GM12891 (cell line): ENCODE data around the gene ATF5.
"Not testable (repeated sequence)": the region's sequence is repeated elsewhere in the genome, so short reads cannot be mapped to it uniquely, and the experiment has no call there.

Experiments
- DNase-seq: peaks from one replicate; pipeline ENCODE4 v3.0.0; 2011; ENCODE audit warnings: low spot score; ENCODE audit not compliant: insufficient read length
- FAIRE-seq: peaks from 2 replicates; lab custom pipeline; 2011; peaks lifted over from hg19 to GRCh38; lab: Jason Lieb, UNC
- PAX5 ChIP-seq: IDR thresholded peaks from 2 replicates; pipeline ENCODE4 v1.6.1; 2011; ENCODE audit warnings: low read length, moderate library complexity, mild to moderate bottlenecking; ENCODE audit not compliant: insufficient read depth, severe bottlenecking
- POLR2A ChIP-seq: IDR thresholded peaks from 2 replicates; pipeline ENCODE4 v1.6.1; 2011; ENCODE audit warnings: low read depth, low read length, control low read depth
- POLR2AphosphoS5 ChIP-seq: IDR thresholded peaks from 2 replicates; pipeline ENCODE4 v1.6.1; 2011; ENCODE audit warnings: low read depth, low read length, control low read depth
- POU2F2 ChIP-seq: IDR thresholded peaks from 2 replicates; pipeline ENCODE4 v1.6.1; 2011; ENCODE audit warnings: low read depth, mild to moderate bottlenecking, control low read depth, low read length, moderate library complexity
- SPI1 ChIP-seq: IDR thresholded peaks from 2 replicates; pipeline ENCODE4 v1.6.1; 2011; ENCODE audit warnings: low read depth, low read length, control low read depth
- TAF1 ChIP-seq: IDR thresholded peaks from 2 replicates; pipeline ENCODE4 v1.6.1; 2011; ENCODE audit warnings: low read depth, low read length, control low read depth

ATF5 gene

GRCh38 chr19:49920624-49921363, 8.2 kb upstream of the ATF5 start:
- no peak for FAIRE-seq
- TF ChIP-seq POLR2A (no peak), POU2F2 (no peak), POLR2AphosphoS5 (no peak), PAX5 (no peak), SPI1 (no peak), TAF1 (no peak)

GRCh38 chr19:49921871-49922795, 6.9 kb upstream of the ATF5 start:
- TF ChIP-seq POLR2A = no peak
- TF ChIP-seq POU2F2 = no peak
- no peak for TF ChIP-seq TAF1
- no peak for TF ChIP-seq SPI1
- TF ChIP-seq PAX5 = no peak
- no peak for TF ChIP-seq POLR2AphosphoS5
- DNase-seq (no peak), FAIRE-seq (no peak)

More at GRCh38 chr19:49920624-49921363, 8.2 kb upstream of the ATF5 start:
- DNase-seq = no peak

GRCh38 chr19:49923055-49924003, 5.7 kb upstream of the ATF5 start:
- DNase-seq (no peak), FAIRE-seq (no peak)
- no peak for TF ChIP-seq POLR2A

GRCh38 chr19:49924004-49924880, 4.8 kb upstream of the ATF5 start:
- DNase-seq (no peak), FAIRE-seq (no peak)
- no peak for TF ChIP-seq POLR2A

- FAIRE-seq, DNase-seq: not testable (repeated sequence)
Measured at GRCh38 chr19:49924881-49925210, 4.2 kb upstream of the ATF5 start.

- TF ChIP-seq SPI1 (no peak), TAF1 (no peak), PAX5 (no peak), POLR2A (no peak), POU2F2 (no peak), POLR2AphosphoS5 (no peak)
- DNase-seq (no peak), FAIRE-seq (no peak)
Measured at GRCh38 chr19:49925486-49925885, 3.5 kb upstream of the ATF5 start.

DNA sequence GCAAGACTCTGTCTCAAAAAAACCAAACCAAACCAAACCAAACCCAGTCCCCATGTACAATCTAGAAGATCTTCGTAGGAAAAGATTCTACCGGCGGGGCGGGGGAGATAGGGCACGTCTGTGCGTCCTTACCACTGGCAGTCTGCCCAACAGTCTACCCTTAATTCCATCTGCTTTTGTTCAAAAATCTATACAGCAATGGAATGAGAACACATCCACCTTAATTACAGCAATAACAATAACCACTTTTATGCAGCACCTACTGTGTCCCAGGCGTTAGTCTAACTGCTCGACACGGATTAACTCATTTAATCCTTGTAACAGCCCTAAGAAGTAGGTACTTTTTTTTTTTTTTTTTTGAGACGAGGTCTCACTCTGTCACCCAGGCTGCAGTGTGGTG, 2.5 kb upstream of the ATF5 start:
- TF ChIP-seq POLR2AphosphoS5 (no peak), TAF1 (no peak), POLR2A (no peak), SPI1 (no peak), POU2F2 (no peak), PAX5 (no peak)
- DNase-seq (no peak), FAIRE-seq (no peak)

DNA sequence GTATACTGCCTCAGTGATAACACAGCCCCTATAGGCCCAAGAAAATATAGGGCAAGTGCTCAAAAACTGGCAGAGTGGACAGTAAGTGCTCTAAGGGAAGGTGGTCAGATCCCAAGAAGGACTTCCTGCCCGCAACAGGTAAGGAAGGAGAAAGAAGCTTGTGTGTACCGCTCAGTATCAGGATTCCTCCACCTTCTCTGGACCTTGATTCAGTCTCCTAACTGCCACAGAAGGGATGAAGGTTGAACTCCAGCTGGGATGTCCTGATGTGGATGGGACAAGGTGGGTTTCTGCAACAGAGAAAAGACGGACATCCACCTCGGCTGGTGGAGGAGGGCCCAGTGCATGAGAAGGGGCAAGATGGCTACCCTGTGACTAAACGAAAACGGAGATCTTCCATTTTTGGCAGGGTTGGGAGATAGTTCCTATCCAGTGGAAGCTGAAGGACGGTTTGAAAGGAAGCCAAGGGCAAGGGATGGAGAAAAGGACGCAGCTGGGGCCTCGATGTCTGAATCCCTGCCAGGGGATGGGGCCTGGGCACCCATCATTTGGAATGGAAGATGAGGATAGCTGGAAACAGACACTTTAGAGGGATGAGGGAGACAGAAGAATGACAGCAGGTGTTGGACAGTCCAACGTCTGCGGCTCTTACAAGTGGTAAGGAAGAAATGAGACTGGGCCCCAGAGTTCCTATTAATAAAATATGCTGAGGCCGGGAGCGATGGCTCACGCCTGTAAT, 1.3 kb upstream of the ATF5 start:
- no peak for DNase-seq
- TF ChIP-seq TAF1 = no peak
- no peak for TF ChIP-seq PAX5
- TF ChIP-seq POU2F2 = no peak
- no peak for TF ChIP-seq SPI1
- TF ChIP-seq POLR2A = no peak
- no peak for TF ChIP-seq POLR2AphosphoS5
- peak; percentile 40 for FAIRE-seq
